ENCODE results near the gene SRD5A1.

The SRD5A1 gene

DNA sequence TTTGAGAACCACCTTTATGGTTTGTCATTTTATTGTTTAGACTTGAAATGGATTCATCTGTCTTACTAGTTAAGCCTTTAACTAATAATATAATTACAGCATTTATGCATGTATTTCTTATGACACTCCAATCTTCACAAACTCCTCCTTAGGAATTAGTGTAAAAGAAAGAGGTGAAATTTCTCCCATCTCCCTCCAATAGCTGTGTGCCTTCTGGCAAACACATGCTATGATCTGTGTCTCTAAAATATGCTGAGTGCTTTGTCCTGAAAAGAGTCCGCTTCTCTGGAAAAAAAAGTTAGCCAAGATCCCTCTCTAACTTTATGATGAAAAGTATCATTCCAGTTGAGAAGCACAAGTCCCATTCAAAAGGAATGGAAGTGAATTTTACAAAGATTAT lies 66.1 kb downstream of the SRD5A1 start:
- Histone ChIP-seq H3K4me1 (no peaks in the 10 kb centered on the region), H3K9me3 (ENCODE audit: control insufficient read depth, low read length) (no peaks in the 10 kb centered on the region), H3K79me2 (no peaks in the 10 kb centered on the region), H3K36me3 (ENCODE audit: control insufficient read depth, insufficient read depth, low read length) (no peaks in the 10 kb centered on the region), H3K27ac (no peak overlapping the region), H3K27me3 (ENCODE audit: control insufficient read depth, insufficient read depth, low read length) (no peaks in the 10 kb centered on the region), H3K9ac (no peak overlapping the region), H3K4me3 (ENCODE audit: low read depth, low read length) (no peak overlapping the region), H3K4me2 (ENCODE audit: low read length) (no peak overlapping the region), H2AFZ (no peak overlapping the region)
- TF ChIP-seq, protein P1, sequence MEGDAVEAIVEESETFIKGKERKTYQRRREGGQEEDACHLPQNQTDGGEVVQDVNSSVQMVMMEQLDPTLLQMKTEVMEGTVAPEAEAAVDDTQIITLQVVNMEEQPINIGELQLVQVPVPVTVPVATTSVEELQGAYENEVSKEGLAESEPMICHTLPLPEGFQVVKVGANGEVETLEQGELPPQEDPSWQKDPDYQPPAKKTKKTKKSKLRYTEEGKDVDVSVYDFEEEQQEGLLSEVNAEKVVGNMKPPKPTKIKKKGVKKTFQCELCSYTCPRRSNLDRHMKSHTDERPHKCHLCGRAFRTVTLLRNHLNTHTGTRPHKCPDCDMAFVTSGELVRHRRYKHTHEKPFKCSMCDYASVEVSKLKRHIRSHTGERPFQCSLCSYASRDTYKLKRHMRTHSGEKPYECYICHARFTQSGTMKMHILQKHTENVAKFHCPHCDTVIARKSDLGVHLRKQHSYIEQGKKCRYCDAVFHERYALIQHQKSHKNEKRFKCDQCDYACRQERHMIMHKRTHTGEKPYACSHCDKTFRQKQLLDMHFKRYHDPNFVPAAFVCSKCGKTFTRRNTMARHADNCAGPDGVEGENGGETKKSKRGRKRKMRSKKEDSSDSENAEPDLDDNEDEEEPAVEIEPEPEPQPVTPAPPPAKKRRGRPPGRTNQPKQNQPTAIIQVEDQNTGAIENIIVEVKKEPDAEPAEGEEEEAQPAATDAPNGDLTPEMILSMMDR (IDR thresholded peaks at IDR 0.05): no peak

DNA sequence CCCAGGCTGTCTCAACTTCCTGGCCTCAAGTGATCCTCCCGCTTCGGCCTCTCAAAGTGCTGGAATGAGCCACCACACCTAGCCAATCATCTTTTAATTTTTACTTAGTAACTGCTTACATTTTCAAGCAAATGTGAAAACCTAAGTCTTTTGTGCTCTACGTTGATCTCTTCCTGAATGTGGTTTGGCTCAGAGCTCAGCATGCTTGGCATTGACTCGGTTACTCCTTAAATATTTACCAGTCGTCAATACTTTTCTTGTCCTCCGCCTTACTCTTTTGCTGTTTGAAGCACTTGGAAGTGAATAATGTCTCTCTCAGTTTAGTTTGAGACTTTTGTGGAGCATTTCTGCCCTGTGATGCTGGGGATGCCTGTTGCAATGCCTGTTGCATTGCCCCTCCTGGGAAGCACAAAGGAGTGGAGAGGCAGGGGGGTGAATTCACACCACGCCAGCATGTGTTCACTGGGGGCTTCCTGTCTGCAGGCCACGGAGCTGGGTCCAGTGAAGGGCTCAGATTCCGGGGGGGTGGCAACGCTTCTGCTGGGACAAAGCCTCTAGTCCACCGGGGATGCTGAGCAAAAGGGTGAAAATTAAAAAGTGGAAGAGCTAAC lies 66.9 kb downstream of the SRD5A1 start:
- no peaks in the 10 kb centered on the region for H3K4me1 ChIP-seq
- no peaks in the 10 kb centered on the region for H3K36me3 ChIP-seq (ENCODE audit: control insufficient read depth, insufficient read depth, low read length)
- TF ChIP-seq, protein P1 (IDR thresholded peaks at IDR 0.05): no peak
- H3K79me2 ChIP-seq: no peaks in the 10 kb centered on the region
- H2AFZ ChIP-seq: no peak overlapping the region
- H3K4me2 ChIP-seq (ENCODE audit: low read length): no peak overlapping the region
- no peaks in the 10 kb centered on the region for H3K27me3 ChIP-seq (ENCODE audit: control insufficient read depth, insufficient read depth, low read length)
- H3K4me3 ChIP-seq (ENCODE audit: low read depth, low read length): no peak overlapping the region
- H3K27ac ChIP-seq: no peak overlapping the region
- H3K9ac ChIP-seq: no peak overlapping the region
- H3K9me3 ChIP-seq (ENCODE audit: control insufficient read depth, low read length): no peaks in the 10 kb centered on the region

DNA sequence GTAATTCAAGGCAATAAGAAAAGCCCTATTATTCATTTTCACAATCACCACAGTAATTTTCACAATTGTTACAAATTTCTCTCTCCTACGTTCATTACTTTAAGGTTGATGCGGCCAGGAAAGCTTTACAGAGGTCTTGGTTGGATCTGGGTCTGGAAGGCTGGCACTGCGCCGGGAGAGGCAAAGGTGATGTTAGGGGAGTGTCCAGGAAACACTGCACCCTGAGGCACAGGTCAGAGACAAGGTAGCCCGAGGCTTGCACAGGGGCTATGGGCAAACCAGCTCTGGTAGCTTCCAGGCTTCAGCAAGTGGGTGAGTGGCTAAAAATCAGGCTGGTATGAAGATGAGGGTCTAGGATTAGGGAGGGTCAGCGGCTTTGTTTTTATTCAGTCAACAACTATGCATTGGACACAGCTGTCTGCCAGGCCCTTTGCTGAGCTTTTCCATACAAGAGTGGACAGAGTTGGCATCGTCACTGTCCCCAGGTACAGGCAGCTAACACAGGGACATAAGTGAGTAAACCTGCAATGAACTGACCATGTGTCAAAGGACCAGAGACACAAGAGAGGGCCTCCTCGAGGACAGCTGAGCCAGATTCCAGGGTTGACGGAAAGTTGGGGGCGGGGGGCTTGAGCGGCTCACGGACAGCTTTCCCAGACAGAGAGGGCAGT lies 67.6 kb downstream of the SRD5A1 start:
- H3K4me1 ChIP-seq: no peaks in the 10 kb centered on the region
- H3K9me3 ChIP-seq (ENCODE audit: control insufficient read depth, low read length): no peaks in the 10 kb centered on the region
- no peak overlapping the region for H3K9ac ChIP-seq
- H3K4me3 ChIP-seq (ENCODE audit: low read depth, low read length): no peak overlapping the region
- H3K27me3 ChIP-seq (ENCODE audit: control insufficient read depth, insufficient read depth, low read length): no peaks in the 10 kb centered on the region
- no peak overlapping the region for H3K27ac ChIP-seq
- no peak overlapping the region for H3K4me2 ChIP-seq (ENCODE audit: low read length)
- TF ChIP-seq, protein P1 (IDR thresholded peaks at IDR 0.05): no peak
- no peak overlapping the region for H2AFZ ChIP-seq
- H3K36me3 ChIP-seq (ENCODE audit: control insufficient read depth, insufficient read depth, low read length): no peaks in the 10 kb centered on the region
- no peaks in the 10 kb centered on the region for H3K79me2 ChIP-seq

DNA sequence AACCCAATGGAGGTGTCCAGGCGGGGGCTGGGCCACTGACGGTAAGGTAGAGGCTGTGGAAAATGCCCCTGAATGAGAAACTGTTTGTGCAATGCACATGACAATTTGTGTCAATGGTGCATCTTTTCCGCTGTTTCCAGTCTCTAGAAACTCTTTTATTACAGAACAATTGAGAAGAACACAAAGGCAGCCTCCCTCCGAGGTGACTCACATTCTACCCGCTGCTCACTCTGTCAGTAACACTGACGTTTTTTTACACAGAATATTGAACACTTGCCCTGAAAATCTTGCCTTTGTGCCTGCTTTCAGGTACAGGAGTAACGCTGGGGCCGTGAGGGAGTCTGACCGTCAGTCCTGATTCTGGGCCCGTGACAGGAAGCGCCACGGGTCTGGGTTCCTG lies 68.3 kb downstream of the SRD5A1 start:
- H3K27ac ChIP-seq: no peak overlapping the region
- H2AFZ ChIP-seq: no peak overlapping the region
- no peak overlapping the region for H3K4me2 ChIP-seq (ENCODE audit: low read length)
- H3K36me3 ChIP-seq (ENCODE audit: control insufficient read depth, insufficient read depth, low read length): no peaks in the 10 kb centered on the region
- H3K79me2 ChIP-seq: no peaks in the 10 kb centered on the region
- no peak overlapping the region for H3K4me3 ChIP-seq (ENCODE audit: low read depth, low read length)
- H3K9me3 ChIP-seq (ENCODE audit: control insufficient read depth, low read length): no peaks in the 10 kb centered on the region
- H3K27me3 ChIP-seq (ENCODE audit: control insufficient read depth, insufficient read depth, low read length): no peaks in the 10 kb centered on the region
- H3K4me1 ChIP-seq: no peaks in the 10 kb centered on the region
- H3K9ac ChIP-seq: no peak overlapping the region
- TF ChIP-seq, protein P1 (IDR thresholded peaks at IDR 0.05): no peak

DNA sequence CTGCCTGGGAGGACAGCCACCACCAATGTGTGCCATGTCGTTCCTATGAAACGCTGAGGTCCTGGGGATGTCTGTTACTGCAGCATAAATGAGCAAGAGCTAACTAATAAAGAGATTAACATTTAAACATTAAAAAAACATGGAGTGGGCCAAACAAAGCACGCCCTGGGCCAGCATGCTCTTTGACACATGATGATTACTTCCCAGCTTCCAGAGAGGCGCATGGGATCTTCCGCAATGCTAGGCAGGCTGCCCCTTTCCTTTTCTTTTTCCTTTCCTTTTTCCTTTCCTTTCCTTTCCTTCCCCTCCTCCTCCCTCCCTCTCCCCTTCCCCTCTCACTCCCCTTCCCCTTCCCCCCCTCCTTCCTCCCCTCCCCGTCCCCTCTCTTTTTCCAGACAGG lies 69.4 kb downstream of the SRD5A1 start:
- TF ChIP-seq, protein P1 (IDR thresholded peaks at IDR 0.05): no peak
- Histone ChIP-seq H3K4me2 (ENCODE audit: low read length) (no peak overlapping the region), H3K4me3 (ENCODE audit: low read depth, low read length) (no peak overlapping the region), H3K9me3 (ENCODE audit: control insufficient read depth, low read length) (no peaks in the 10 kb centered on the region), H3K27me3 (ENCODE audit: control insufficient read depth, insufficient read depth, low read length) (no peaks in the 10 kb centered on the region), H3K36me3 (ENCODE audit: control insufficient read depth, insufficient read depth, low read length) (no peaks in the 10 kb centered on the region), H3K4me1 (no peaks in the 10 kb centered on the region), H3K27ac (no peak overlapping the region), H3K9ac (no peak overlapping the region), H2AFZ (no peak overlapping the region), H3K79me2 (no peaks in the 10 kb centered on the region)
